NOMO-1 treated with dmso at 0.1 percent for 144 hours (cell line): Measurements from ENCODE around the gene GPAT2.
"Not testable (repeated sequence)": the region's sequence is repeated elsewhere in the genome, so short reads cannot be mapped to it uniquely, and the experiment has no call there.

Source experiments
- DNase-seq: peaks from one replicate; lab custom pipeline; 2025; ENCODE audit not compliant: unreplicated experiment; lab: John Stamatoyannopoulos, UW

The GPAT2 gene

GRCh38 chr2:96064760-96065159 lies 30.0 kb upstream of the GPAT2 start:
- not testable (repeated sequence) for DNase-seq

DNA sequence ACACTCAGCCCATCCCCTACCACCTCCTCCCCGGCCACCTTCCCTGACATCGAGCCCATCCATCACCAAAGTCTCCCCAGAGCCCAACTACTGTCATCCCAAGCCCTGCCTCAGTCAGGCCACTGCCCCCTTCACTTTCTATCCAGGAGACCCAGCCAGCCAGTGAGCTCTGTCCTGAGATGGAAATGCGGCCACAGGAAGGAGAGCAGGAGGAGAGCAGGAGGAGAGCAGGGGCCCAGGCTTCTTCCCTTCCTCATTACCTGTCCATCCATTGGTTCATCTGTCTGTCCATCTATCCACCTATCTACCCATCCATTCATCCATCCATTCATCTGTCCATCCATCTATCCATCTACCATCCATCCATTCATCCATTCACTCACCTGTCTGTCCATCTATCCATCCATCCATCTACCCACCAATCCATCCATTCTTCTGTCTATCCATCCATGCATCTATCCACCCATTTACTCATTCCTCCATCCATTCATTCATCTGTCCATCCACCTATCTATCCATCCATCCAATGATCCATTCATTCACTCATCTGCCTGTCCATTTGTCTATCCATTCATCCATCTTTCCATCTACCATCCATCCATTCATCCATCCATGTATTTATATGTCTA lies 29.4 kb upstream of the GPAT2 start:
- not testable (repeated sequence) for DNase-seq

DNA sequence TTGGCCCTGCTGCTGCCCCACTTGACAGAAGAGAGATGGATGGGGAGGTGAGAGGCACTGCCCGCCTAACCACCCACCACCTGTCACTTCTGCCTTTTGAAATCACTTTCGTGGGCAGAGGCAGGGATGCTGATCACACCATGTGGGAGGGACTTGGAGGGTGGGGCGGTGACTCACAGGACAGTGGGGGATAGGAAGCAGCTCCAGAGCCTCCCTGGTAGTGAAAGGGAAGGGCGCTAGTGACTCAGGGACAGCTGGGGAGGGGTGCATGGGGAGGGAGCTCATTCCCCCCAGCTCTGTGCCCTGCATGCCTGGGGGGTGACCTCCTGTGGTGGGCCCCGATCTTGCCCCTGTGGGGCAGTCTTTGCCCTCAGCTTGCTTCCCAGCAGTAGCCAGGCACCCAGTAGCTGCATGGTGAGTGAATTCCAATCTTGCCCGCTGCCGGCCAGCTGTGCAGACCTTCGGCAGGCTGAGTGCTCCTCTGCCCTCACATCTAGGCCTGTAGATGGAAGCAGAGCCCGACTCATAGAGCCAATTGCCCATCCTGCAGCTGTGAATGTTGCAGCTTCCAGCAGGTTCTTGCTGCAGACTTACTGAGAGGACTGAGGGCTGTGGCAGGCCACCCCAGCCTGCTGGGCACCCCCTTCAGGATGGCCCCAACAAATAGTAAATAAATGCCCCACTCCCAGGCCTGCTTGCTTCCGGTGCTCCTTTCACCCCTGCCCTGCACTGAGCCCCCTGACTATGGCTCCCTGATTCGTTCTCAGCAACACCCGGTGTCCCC lies 28.6 kb upstream of the GPAT2 start:
- DNase-seq, result not testable (repeated sequence)

DNA sequence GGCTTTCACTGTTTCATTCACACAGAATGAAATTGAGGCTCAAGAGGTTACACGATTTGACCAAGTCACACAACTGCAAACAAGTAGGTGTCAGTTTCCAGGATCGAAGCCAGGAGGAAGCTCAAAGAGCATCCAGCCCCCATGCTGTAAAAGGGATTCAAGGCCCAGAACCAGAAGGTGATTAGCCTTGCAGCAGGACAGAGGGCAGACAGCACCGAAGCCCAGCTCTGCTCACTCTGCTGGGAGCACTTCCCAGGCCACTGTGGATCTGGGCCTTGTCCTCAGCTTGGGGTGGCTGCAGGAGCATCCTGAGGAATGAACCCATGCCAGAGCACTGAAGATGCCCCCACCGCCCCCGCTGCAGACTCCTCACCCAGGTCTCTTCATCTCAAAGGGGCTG lies 27.8 kb upstream of the GPAT2 start:
- not testable (repeated sequence) for DNase-seq

DNA sequence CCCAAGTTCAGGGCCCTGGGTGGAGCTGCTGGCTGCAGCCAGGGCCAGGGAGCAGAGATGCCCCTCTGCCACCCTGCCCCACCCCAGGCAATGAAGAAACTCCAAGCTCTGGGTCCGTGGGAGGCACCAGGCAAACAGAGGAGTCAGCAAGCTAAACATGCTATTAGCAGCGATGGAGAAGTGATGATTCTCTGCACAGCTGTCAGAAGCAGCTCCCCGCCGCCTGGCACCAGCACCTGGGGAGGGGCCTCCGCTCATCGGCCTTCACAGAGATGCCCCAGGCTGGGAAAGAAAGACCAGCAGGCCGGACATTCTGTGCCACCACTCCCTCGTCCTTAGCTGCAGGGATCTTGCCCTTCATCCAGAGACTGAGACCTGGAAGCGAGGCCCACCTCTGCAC lies 27.2 kb upstream of the GPAT2 start:
- DNase-seq, result not testable (repeated sequence)

DNA sequence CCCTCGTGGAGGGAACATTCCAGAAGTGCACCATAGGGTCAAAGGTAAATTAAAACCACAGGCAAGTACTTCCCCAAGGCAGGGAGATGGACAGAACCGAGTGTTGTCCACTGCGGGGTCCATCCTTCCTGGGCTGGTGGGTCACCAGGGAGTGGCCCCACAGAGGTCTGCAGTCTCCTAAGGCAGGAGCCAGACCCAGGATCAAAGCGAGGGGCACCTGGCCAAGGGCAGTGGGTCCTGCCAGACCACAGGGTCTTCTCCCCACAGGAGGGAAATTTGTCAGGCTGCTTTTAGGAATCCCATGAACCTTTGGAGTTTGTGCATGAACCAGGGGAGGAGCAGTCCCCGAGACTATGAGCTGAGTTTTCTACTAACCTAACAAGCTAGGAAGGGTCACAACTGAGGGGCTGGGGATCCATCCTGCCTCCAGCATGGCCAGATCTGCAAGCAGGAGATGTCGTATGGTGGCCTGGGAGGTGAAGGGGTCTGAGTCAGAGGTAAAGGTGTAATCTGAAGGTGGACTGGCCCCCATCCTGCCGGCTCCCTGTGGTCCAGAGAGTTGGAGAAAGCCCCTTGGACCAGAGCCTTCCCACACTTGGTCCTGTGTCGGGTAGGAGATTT lies 26.6 kb upstream of the GPAT2 start:
- not testable (repeated sequence) for DNase-seq

DNA sequence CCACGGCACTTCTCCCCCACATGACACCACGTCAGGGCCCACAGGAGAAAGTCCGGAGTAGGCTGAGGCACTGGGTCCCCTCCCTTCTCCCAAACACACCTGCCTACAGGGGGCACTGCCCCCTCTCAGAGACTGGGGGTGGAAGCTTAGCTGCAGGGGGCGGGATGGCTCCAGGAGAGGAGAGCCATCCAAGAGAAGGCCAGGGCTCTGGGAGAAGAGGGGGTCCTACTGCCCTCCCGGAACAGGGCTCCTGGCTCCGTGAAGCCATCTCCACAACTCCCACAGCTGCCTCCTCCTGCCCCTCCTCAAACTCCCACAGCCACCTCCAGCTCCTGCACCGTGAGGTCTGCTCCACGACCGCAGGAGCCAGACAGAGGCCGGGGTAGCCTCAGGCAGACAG lies 25.6 kb upstream of the GPAT2 start:
- DNase-seq, result not testable (repeated sequence)

GRCh38 chr2:96059443-96059842 lies 24.7 kb upstream of the GPAT2 start:
- DNase-seq, result not testable (repeated sequence)

DNA sequence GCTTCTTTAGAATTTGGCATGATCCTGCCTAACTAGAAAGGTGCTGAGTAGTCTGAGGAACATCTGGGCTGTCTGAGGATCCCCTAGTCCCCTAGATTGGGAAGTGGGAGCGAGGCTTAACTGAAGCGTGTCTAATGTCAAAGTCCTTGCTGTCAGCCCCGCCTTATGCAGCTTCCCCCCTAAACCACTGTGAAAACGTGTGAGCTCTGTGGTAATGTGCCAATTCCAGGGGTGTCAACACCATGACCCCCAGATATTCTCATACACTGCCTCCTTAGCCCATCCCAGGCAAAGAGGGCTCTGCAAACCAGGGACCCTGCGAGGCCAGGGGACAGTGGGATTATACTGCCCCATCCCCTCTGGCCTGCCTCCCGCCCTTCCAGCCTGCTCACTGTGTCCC lies 21.1 kb upstream of the GPAT2 start:
- not testable (repeated sequence) for DNase-seq

DNA sequence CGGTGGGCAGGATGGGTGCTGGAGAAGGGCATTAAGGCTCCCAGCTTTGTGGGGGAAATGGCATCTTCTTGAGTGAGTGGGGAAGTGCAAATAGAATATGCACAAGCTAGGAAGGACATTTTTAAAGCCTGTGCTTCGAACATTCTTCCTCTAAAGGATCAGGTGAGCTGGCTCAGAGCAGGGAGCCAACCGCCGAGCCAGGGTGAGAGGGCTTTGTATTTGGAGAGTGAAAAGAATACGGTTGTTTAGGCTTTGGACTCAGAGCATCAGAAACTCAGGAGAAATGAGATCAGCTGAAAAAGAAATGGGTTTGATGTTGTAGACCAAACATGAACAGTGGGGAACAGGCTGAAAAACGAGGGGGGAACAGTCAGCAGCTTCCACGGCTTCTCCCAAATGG lies 19.8 kb upstream of the GPAT2 start:
- not testable (repeated sequence) for DNase-seq

DNA sequence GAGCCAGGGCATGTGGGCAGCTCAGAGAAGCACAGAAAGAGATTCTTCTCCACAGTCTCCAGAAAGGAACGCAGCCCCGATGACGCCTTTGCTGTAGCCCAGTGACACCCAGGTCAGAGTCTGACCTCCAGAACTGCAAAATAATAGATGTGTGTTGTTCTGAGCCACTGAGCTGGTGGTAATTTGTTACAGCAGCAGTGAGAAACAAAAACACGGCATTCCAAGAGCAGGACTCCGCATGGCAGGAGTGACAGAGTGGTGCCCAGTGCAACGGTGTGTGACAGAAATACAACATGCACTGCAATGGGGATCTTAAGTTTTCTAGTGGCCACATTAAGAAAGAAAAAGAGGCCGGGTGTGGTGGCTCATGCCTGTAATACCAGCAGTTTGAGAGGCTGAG lies 18.7 kb upstream of the GPAT2 start:
- DNase-seq, result not testable (repeated sequence)

DNA sequence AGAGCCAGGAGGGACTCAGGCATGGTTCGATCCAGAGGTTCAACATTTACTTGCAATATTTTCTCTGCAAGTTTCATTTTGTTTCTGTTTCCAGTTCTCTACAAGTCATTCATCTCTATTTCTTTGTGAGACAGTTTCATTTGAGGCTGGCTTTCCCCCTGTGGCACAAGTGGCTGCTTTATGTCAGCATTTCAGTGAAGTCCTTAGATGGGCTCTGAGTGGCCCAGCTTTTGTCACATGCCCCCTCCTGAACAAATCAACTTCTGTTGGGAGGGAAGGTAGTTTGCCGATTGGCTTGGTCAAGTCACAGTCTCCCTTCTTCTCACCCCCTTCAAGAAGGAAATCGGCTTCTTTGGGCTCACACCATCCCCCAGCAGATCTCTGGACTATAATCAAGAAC lies 17.9 kb upstream of the GPAT2 start:
- DNase-seq, result not testable (repeated sequence)

DNA sequence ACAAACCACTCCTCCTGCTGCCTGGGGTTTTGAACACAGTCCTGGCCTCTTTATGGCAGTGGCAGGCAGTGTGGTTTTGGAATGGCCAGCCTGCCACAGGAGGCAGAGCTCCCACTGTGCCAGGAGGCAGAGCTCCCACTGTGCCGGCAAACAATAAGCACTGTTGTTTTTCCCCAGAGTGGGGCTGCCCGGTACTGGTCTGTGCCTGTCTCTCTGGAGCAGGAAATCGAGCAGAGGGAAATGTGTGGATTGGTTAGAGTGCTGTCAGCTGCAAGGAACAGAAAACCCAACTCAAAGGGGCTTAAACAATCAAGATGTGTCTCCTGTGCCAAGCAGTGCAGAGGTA lies 15.2 kb upstream of the GPAT2 start:
- DNase-seq, result not testable (repeated sequence)

DNA sequence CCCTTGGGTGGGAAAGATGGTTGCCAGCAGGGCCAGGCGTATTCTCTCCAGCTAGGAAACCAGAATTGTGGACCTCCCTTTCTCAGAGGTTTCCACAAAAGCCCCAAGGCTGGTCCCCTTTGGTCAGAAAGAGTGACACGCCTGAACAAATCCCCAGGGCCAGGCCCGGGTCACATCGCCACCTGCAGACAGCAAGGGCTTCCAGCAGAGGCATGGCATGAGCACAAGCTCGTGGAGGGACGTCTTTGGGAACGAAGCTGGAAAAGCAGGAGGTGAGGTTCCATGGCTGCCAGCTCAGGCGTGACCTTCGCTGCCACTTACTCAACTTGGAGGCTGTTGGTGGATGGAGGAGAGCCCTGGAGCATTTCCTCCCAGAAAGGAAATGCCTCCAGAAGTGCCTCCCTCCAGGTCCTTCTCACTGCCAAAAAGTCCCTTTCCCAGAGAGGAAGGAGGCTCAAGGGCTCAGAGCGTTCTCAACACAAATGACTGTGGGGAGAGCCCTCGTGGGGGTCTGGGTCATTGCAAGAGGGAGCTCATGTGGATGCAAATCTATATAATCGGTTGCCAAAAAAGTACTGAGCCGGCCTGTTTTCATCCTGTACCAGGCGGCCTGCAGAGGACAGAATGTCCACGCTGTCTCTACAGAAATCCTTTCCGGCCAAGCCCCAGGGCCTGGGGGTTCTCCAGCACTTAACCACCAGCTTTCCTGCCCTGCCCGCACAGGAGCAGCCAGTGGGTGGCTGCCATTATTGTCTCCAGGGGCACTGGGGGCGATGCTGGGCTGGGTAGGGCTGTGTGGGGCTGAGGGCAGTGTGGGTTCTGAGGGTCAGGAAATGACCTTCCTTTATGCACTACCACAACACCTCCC lies 14.6 kb upstream of the GPAT2 start:
- DNase-seq, result not testable (repeated sequence)

- DNase-seq, result not testable (repeated sequence)
These were observed 838 bp upstream of the GPAT2 start for GRCh38 chr2:96035554-96035953.

GRCh38 chr2:96033997-96034396 lies 719 bp downstream of the GPAT2 start:
- DNase-seq, result not testable (repeated sequence)

- not testable (repeated sequence) for DNase-seq
These were observed 6.9 kb downstream of the GPAT2 start for GRCh38 chr2:96027725-96028325.

DNA sequence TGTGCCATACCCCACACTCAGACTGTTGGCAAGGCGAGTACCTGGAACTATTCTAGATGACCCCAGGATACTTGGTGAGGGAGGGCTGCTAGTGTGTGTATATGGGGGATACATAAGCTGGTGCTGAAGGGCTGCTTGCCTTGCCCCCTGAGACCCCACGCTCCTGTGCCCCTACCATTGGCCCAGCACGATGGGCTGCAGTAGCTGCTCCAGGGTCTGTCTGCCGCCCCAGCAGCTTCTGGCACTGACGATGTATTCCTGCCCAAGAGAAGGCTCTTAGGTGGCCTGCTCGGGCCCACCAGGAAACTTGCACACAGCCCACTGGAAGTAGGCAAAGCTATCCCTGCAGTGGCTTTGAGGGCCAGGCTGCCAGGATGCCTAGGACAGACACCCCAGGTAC lies 9.0 kb downstream of the GPAT2 start:
- not testable (repeated sequence) for DNase-seq

DNA sequence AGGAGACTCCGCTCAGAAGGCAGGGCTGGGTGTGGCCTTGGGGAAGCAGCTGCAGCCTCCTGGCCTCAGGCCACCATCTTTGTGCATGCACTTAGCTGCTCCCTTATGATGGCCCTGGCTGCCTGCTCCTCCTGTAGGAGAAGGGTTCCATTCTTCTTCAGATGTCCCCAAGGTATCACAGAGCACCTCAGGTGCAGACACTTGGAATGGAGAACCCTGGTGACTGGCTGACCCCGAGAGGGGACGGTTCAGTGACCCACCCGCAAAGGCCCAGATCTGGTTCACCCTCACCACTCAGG lies 9.6 kb downstream of the GPAT2 start:
- no peak for DNase-seq

GRCh38 chr2:96024336-96025193 lies 10.2 kb downstream of the GPAT2 start:
- DNase-seq, result no peak
